Lower leg skin (tissue), 4 donors: ENCODE results near the gene GGCT. TPM values are rescaled to one million over a fixed set of nuclear protein-coding genes. Genes with fewer than 3 reads are reported as not detected.

ENCODE experiments used
- DNase-seq, 2 donors: peaks; one replicate each; pipeline ENCODE4 v3.0.0-alpha.2; 2019; ENCODE audit warnings: low spot score in 2 of 2
- H3K4me3 ChIP-seq: fragments of 200-600 bp; sonication (generic); 2 replicates; pipeline ENCODE4 v1.5.1; 2017; ENCODE audit warnings: mild to moderate bottlenecking, low read depth; ENCODE audit not compliant: poor library complexity, severe bottlenecking
- POLR2A ChIP-seq, 2 donors: fragments of 450-650 bp; IDR thresholded peaks; one replicate each; pipeline ENCODE4 v1.6.1; 2016 to 2017; ENCODE audit warnings: antibody characterized with exemption in 2 of 2, mild to moderate bottlenecking in 1 of 2, moderate library complexity in 1 of 2
- WGBS, 2 donors: methylation state at CpG; one replicate each; pipeline ENCODE4 v1.1.5; 2018; 5-methylcytosine and 5-hydroxymethylcytosine counted together
- intact Hi-C: fragments of 100-400 bp; cut with DNase I; formaldehyde crosslinking; loops from one replicate; pipeline ENCODE4 v1.15.0; 2023; ENCODE audit warnings: low total_unique reads
- total RNA-seq, 4 donors: library from RNA; depleted of rRNA; stranded (reverse); fragments of >200 nt; gene quantifications; one replicate each; pipeline ENCODE4 v1.1.0, GENCODE V29; 2016
- TF ChIP-seq, protein P1 (sequence below), 3 donors: fragments of 450-650 bp; IDR thresholded peaks; one replicate each; pipeline ENCODE4 v1.5.1; 2016; ENCODE audit warnings: antibody characterized with exemption in 3 of 3, mild to moderate bottlenecking in 3 of 3, moderate library complexity in 2 of 3

GGCT gene
- total RNA-seq, 4 donors from 2014 or later, result 40.0 to 66.2 (median 60.8) TPM

DNA sequence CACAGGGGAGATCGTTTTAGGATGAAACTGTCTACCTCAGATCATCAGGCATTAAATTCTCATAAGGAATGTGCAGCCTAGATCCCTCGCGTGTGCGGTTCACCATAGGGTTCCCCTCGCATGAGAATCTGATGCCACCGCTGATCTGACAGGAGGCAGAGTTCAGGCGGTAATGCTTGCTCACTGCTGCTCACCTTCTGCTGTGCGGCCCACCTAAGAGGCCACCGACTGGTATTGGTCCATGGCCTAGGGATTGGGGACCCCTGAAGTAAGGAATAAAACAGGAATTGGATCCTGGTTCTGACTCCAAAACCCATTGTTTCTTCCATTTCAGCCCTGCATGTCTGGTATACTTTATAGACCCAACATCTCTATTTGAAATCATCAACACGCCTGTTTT, 30.1 kb downstream of the GGCT start:
- WGBS, 2 donors, result 93 to 94% methylated on average over 10 of the region's 10 CpGs
- H3K4me3 ChIP-seq, result no peak overlapping the region
- DNase-seq, result peak in 1 of 2 donors; percentile 6
- no peak for TF ChIP-seq POLR2A (IDR thresholded peaks at IDR 0.05)
- TF ChIP-seq, protein P1, sequence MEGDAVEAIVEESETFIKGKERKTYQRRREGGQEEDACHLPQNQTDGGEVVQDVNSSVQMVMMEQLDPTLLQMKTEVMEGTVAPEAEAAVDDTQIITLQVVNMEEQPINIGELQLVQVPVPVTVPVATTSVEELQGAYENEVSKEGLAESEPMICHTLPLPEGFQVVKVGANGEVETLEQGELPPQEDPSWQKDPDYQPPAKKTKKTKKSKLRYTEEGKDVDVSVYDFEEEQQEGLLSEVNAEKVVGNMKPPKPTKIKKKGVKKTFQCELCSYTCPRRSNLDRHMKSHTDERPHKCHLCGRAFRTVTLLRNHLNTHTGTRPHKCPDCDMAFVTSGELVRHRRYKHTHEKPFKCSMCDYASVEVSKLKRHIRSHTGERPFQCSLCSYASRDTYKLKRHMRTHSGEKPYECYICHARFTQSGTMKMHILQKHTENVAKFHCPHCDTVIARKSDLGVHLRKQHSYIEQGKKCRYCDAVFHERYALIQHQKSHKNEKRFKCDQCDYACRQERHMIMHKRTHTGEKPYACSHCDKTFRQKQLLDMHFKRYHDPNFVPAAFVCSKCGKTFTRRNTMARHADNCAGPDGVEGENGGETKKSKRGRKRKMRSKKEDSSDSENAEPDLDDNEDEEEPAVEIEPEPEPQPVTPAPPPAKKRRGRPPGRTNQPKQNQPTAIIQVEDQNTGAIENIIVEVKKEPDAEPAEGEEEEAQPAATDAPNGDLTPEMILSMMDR (IDR thresholded peaks at IDR 0.05), result no peak
- intact Hi-C loops, result no loop called here

DNA sequence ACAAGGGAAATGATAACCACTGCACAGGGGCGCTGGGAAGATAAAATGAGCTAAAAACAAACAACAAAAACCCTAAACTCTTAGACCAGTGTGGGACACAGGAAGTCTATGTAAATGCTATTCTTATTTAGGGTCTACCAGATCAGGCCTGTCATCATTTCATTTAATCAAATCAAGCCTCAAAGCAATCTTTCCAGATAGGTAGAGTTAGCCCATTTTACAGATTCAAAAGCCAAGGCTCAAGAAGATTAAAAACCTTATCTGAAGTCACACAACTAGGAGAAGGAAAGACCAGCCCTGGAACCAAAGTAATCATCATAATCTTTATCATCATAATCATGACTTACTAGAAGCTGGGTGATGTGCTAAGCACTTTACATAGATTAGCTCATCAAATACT, 30.7 kb downstream of the GGCT start:
- H3K4me3 ChIP-seq, result no peak overlapping the region
- 94% methylated on average over 1 of the region's 1 CpG for WGBS, 2 donors
- no peak for TF ChIP-seq POLR2A (IDR thresholded peaks at IDR 0.05)
- TF ChIP-seq, protein P1 (IDR thresholded peaks at IDR 0.05), result no peak
- intact Hi-C loops, result no loop called here
- DNase-seq, result no peak

- no peak overlapping the region for H3K4me3 ChIP-seq
- intact Hi-C loops, result no loop called here
- TF ChIP-seq, protein P1 (IDR thresholded peaks at IDR 0.05), result no peak
- no peak for TF ChIP-seq POLR2A (IDR thresholded peaks at IDR 0.05)
- DNase-seq, result no peak
- 59 to 77% methylated on average over 4 of the region's 4 CpGs for WGBS, 2 donors
Observed at GRCh38 chr7:30472784-30473775, 31.5 kb downstream of the GGCT start.

- intact Hi-C loops, result no loop called here
- TF ChIP-seq POLR2A (IDR thresholded peaks at IDR 0.05), result no peak
- TF ChIP-seq, protein P1 (IDR thresholded peaks at IDR 0.05), result no peak
- H3K4me3 ChIP-seq, result no peak overlapping the region
- DNase-seq, result peak in 1 of 2 donors; percentile 12
- 87 to 91% methylated on average over 4 of the region's 4 CpGs for WGBS, 2 donors
Observed at GRCh38 chr7:30472081-30472783, 32.4 kb downstream of the GGCT start.

GRCh38 chr7:30471205-30471604, 33.4 kb downstream of the GGCT start:
- 41 to 60% methylated on average over 2 of the region's 2 CpGs for WGBS, 2 donors
- H3K4me3 ChIP-seq, result no peak overlapping the region
- TF ChIP-seq, protein P1 (IDR thresholded peaks at IDR 0.05), result no peak
- no peak for TF ChIP-seq POLR2A (IDR thresholded peaks at IDR 0.05)
- intact Hi-C loops, result no loop called here
- peak in 1 of 2 donors; percentile 14 for DNase-seq
